AG08396 (cell line): ENCODE measurements around the gene HOXC12.
A peak's percentile ranks its signal among the peaks of the same experiment; 100 is the strongest.

ENCODE experiments used
- DNase-seq: peaks from one replicate; pipeline ENCODE4 v3.0.0; 2012; ENCODE audit warnings: low spot score, mixed read lengths

The HOXC12 gene

GRCh38 chr12:53956251-53956887, 1.7 kb downstream of the HOXC12 start:
- DNase-seq, result no peak

GRCh38 chr12:53956914-53957536, 2.3 kb downstream of the HOXC12 start:
- no peak for DNase-seq

GRCh38 chr12:53958128-53958527, 3.4 kb downstream of the HOXC12 start:
- DNase-seq, result no peak

GRCh38 chr12:53959314-53959713, 4.6 kb downstream of the HOXC12 start:
- no peak for DNase-seq

- DNase-seq, result no peak
These were observed 5.7 kb downstream of the HOXC12 start for GRCh38 chr12:53960187-53961024.

- peak; percentile 52 for DNase-seq
These were observed 6.5 kb downstream of the HOXC12 start for GRCh38 chr12:53961025-53961761.

- no peak for DNase-seq
These were observed 8.3 kb downstream of the HOXC12 start for GRCh38 chr12:53963005-53963404.

- no peak for DNase-seq
These were observed 9.0 kb downstream of the HOXC12 start for GRCh38 chr12:53963434-53964314.

- DNase-seq, result no peak
These were observed 9.6 kb downstream of the HOXC12 start for GRCh38 chr12:53964315-53964713.

- no peak for DNase-seq
These were observed 10.8 kb downstream of the HOXC12 start for GRCh38 chr12:53965281-53966084.

GRCh38 chr12:53966085-53966384, 11.3 kb downstream of the HOXC12 start:
- DNase-seq, result no peak

- DNase-seq, result no peak
These were observed 11.9 kb downstream of the HOXC12 start for GRCh38 chr12:53966385-53967133.

GRCh38 chr12:53967421-53967925, 12.8 kb downstream of the HOXC12 start:
- DNase-seq, result no peak

- DNase-seq, result no peak
These were observed 13.8 kb downstream of the HOXC12 start for GRCh38 chr12:53968214-53969127.

- no peak for DNase-seq
These were observed 15.0 kb downstream of the HOXC12 start for GRCh38 chr12:53969588-53970259.

- no peak for DNase-seq
These were observed 15.7 kb downstream of the HOXC12 start for GRCh38 chr12:53970451-53970850.

- DNase-seq, result no peak
These were observed 16.4 kb downstream of the HOXC12 start for GRCh38 chr12:53971129-53971528.

GRCh38 chr12:53971686-53972085, 17.0 kb downstream of the HOXC12 start:
- DNase-seq, result no peak
